HepG2 (cell line): ENCODE data around the gene NDUFS7. TPM values are rescaled to one million over a fixed set of nuclear protein-coding genes. Genes with fewer than 3 reads are reported as not detected.
A peak's percentile ranks its signal among the peaks of the same experiment; 100 is the strongest.

Source experiments
- ATAC-seq: fragments of 200-7000 bp; cut with Tn5 transposase; 3 replicates; pipeline ENCODE4 v1.9.1; 2020; ENCODE audit warnings: mild to moderate bottlenecking, moderate library complexity
- BruUV-seq: library from RNA; stranded (reverse); fragments of 400-500 nt; replicated peaks from 2 replicates; lab custom pipeline; 2021; lab: Mats Ljungman, UMichigan
- CTCF ChIA-PET: fragments of 300-600 bp; formaldehyde crosslinking; extraction: SDS; loops from one replicate; lab custom pipeline; 2021; ENCODE audit warnings: low total read pairs, inconsistent platforms, low intra/inter-chr PET ratio; lab: Yijun Ruan, JAX
- POLR2A ChIA-PET: fragments of 350-600 bp; sonication (Branson Sonifier 250); formaldehyde crosslinking; loops from one replicate; lab custom pipeline; 2020; ENCODE audit warnings: antibody characterized with exemption, inconsistent platforms; lab: Yijun Ruan, JAX
- DNase-seq: peaks from one replicate; pipeline ENCODE4 v3.0.0-alpha.2; 2015; ENCODE audit warnings: low spot score
- FAIRE-seq: peaks from 3 replicates; lab custom pipeline; 2011; peaks lifted over from hg19 to GRCh38; lab: Jason Lieb, UNC
- H2AFZ ChIP-seq: one replicate; pipeline ENCODE4 v1.6.1; 2011; ENCODE audit warnings: low read length, inconsistent platforms
- H3K27ac ChIP-seq: fragments of 300-600 bp; 3 replicates; pipeline ENCODE4 v1.8.0; 2011; ENCODE audit warnings: mixed run types, mild to moderate bottlenecking, mixed read lengths, low read length, inconsistent platforms; ENCODE audit not compliant: insufficient read depth; ENCODE audit errors: extremely low read length
- H3K27me3 ChIP-seq, 2 experiments: fragments of 200-600 bp in 1 of 2; 2 replicates in 1 of 2; 3 replicates in 1 of 2; pipeline versions ENCODE4 v1.6.0 to v1.8.0; 2011; ENCODE audit warnings: low read length in 2 of 2, mild to moderate bottlenecking in 2 of 2, moderate library complexity in 2 of 2, inconsistent platforms in 1 of 2; ENCODE audit not compliant: insufficient read depth in 2 of 2, control insufficient read depth in 1 of 2
- H3K36me3 ChIP-seq, 2 experiments: fragments of 200-600 bp in 1 of 2; replicated peaks in 1 of 2; 2 replicates in 1 of 2; 3 replicates in 1 of 2; pipeline versions ENCODE4 v1.5.1 to v1.8.0; 2011; ENCODE audit warnings: low read length in 2 of 2, inconsistent platforms in 1 of 2; ENCODE audit not compliant: insufficient read depth in 2 of 2, control insufficient read depth in 1 of 2
- H3K4me1 ChIP-seq: 2 replicates; pipeline ENCODE4 v1.5.1; 2012; ENCODE audit warnings: low read length, inconsistent platforms; ENCODE audit not compliant: insufficient read depth
- H3K4me2 ChIP-seq: 2 replicates; pipeline ENCODE4 v1.6.0; 2011; ENCODE audit warnings: low read depth, low read length, inconsistent platforms
- H3K4me3 ChIP-seq, 3 experiments: fragments of 200-600 bp in 1 of 3; sonication (generic), shearing (Covaris generic) in 1 of 3; replicated peaks in 1 of 3; 2 replicates each; pipeline ENCODE4 v1.5.1; 2011 to 2016; ENCODE audit warnings: low read length in 3 of 3, inconsistent platforms in 2 of 3, low read depth in 2 of 3, mild to moderate bottlenecking in 2 of 3, control low read depth in 1 of 3, mixed read lengths in 1 of 3; ENCODE audit not compliant: insufficient read depth in 1 of 3
- H3K79me2 ChIP-seq: one replicate; pipeline ENCODE4 v1.6.1; 2011; ENCODE audit warnings: low read length, inconsistent platforms; ENCODE audit not compliant: insufficient read depth
- H3K9ac ChIP-seq: 2 replicates; pipeline ENCODE4 v1.6.0; 2011; ENCODE audit warnings: mild to moderate bottlenecking, low read depth, low read length, inconsistent platforms; ENCODE audit not compliant: insufficient read depth
- H3K9me3 ChIP-seq: 2 replicates; pipeline ENCODE4 v1.5.1; 2012; ENCODE audit warnings: mild to moderate bottlenecking, low read length
- H4K20me1 ChIP-seq: 2 replicates; pipeline ENCODE4 v1.6.0; 2011; ENCODE audit warnings: inconsistent platforms, mild to moderate bottlenecking, low read length, moderate library complexity; ENCODE audit not compliant: insufficient read depth
- DNMT1 ChIP-seq: sonication (generic); formaldehyde crosslinking; IDR thresholded peaks from 2 replicates; pipeline ENCODE4 v1.5.1; 2020; ENCODE audit warnings: mild to moderate bottlenecking, missing genetic modification reagents
- DPF2 ChIP-seq: sonication (generic); formaldehyde crosslinking; IDR thresholded peaks from 2 replicates; pipeline ENCODE4 v1.4.0; 2020; ENCODE audit warnings: mild to moderate bottlenecking, low read depth, missing genetic modification reagents, borderline replicate concordance
- FOSL2 ChIP-seq: sonication (generic); formaldehyde crosslinking; IDR thresholded peaks from 2 replicates; pipeline ENCODE4 v1.4.0; 2020; ENCODE audit warnings: missing genetic modification reagents
- LCORL ChIP-seq, 2 experiments: fragments of 450-650 bp in 1 of 2; sonication (generic) in 1 of 2; formaldehyde crosslinking in 1 of 2; IDR thresholded peaks; 2 replicates each; pipeline versions ENCODE4 v1.5.0 to v1.6.1; 2017 to 2020; ENCODE audit warnings: antibody characterized with exemption in 1 of 2, missing genetic modification reagents in 1 of 2
- PITX1 ChIP-seq: sonication (generic); formaldehyde crosslinking; IDR thresholded peaks from 2 replicates; pipeline ENCODE4 v1.5.1; 2020; ENCODE audit warnings: mild to moderate bottlenecking, missing genetic modification reagents
- PPARG ChIP-seq: conservative IDR thresholded peaks from 2 replicates; pipeline ENCODE4 v1.6.1; 2016; ENCODE audit warnings: missing biosample characterization, missing genetic modification reagents
- SALL2 ChIP-seq: sonication (generic); formaldehyde crosslinking; IDR thresholded peaks from 2 replicates; pipeline ENCODE4 v1.8.1; 2023; ENCODE audit warnings: mild to moderate bottlenecking, missing genetic modification reagents, inconsistent platforms
- ZBTB42 ChIP-seq: sonication (generic); formaldehyde crosslinking; IDR thresholded peaks from 2 replicates; pipeline ENCODE4 v1.5.0; 2020; ENCODE audit warnings: mild to moderate bottlenecking, missing genetic modification reagents
- ZNF225 ChIP-seq: sonication (generic); formaldehyde crosslinking; IDR thresholded peaks from 2 replicates; pipeline ENCODE4 v1.4.0; 2020; ENCODE audit warnings: mild to moderate bottlenecking, missing genetic modification reagents
- ZNF317 ChIP-seq: sonication (generic); formaldehyde crosslinking; IDR thresholded peaks from 2 replicates; pipeline ENCODE4 v1.5.0; 2020; ENCODE audit warnings: mild to moderate bottlenecking, missing genetic modification reagents
- WGBS: methylation state at CpG from one replicate; pipeline ENCODE4 v1.1.6; 2017; ENCODE audit warnings: low lambda C conversion rate; 5-methylcytosine and 5-hydroxymethylcytosine counted together
- in situ Hi-C: cut with HindIII; loops from 2 replicates; pipeline ENCODE4 v1.10.0; 2017; ENCODE audit warnings: low pct_unique_long_range_greater_than_20kb; ENCODE audit not compliant: extremely low pct_ligation_motif_present
- intact Hi-C: fragments of 100-400 bp; cut with micrococcal nuclease; formaldehyde crosslinking; loops from one replicate; pipeline ENCODE4 v1.10.0; 2022; ENCODE audit not compliant: unreplicated experiment
- polyA plus RNA-seq, 8 experiments: library from polyadenylated mRNA; depleted of rRNA in 3 of 8; stranded (reverse) in 7 of 8; unstranded in 1 of 8; fragments of >200 nt; fragmentation: Illumina TruSeq in 4 of 8; extraction: Trizol in 4 of 8; gene quantifications; 2 replicates each; pipeline versions ENCODE4 v1.2.1 to v1.2.3, GENCODE V29; 2011 to 2016; ENCODE audit warnings: low read depth in 4 of 8, missing spikeins in 1 of 8, mixed read lengths in 1 of 8; ENCODE audit not compliant: insufficient read depth in 1 of 8
- total RNA-seq, 5 experiments: library from RNA; depleted of rRNA; stranded (reverse); fragments of >200 nt; fragmentation: Illumina TruSeq; extraction: Trizol; gene quantifications; 2 replicates each; pipeline ENCODE4 v1.2.3, GENCODE V29; 2016; ENCODE audit warnings: low read depth in 1 of 5
- TF ChIP-seq, protein P1 (sequence below): sonication (generic); formaldehyde crosslinking; IDR thresholded peaks from 2 replicates; pipeline ENCODE4 v1.8.1; 2023; ENCODE audit warnings: mild to moderate bottlenecking, moderate library complexity, missing genetic modification reagents
- TF ChIP-seq, protein P2 (sequence below): sonication (generic); formaldehyde crosslinking; IDR thresholded peaks from 2 replicates; pipeline ENCODE4 v1.4.0; 2020; ENCODE audit warnings: mild to moderate bottlenecking, missing genetic modification reagents
- TF ChIP-seq, protein P3 (sequence below): sonication (generic); formaldehyde crosslinking; IDR thresholded peaks from 2 replicates; pipeline ENCODE4 v1.5.1; 2020; ENCODE audit warnings: mild to moderate bottlenecking, moderate library complexity, missing genetic modification reagents
- TF ChIP-seq, protein P4 (sequence below): sonication (generic); formaldehyde crosslinking; IDR thresholded peaks from 2 replicates; pipeline ENCODE4 v1.4.0; 2020; ENCODE audit warnings: mild to moderate bottlenecking, low read depth, missing genetic modification reagents

Gene NDUFS7
- total and polyA plus RNA-seq, 2 of the 13 experiments (the other 11 are each of a cell fraction or from before 2014, with no cell fraction given), result 34.3 to 66.9 TPM

DNA sequence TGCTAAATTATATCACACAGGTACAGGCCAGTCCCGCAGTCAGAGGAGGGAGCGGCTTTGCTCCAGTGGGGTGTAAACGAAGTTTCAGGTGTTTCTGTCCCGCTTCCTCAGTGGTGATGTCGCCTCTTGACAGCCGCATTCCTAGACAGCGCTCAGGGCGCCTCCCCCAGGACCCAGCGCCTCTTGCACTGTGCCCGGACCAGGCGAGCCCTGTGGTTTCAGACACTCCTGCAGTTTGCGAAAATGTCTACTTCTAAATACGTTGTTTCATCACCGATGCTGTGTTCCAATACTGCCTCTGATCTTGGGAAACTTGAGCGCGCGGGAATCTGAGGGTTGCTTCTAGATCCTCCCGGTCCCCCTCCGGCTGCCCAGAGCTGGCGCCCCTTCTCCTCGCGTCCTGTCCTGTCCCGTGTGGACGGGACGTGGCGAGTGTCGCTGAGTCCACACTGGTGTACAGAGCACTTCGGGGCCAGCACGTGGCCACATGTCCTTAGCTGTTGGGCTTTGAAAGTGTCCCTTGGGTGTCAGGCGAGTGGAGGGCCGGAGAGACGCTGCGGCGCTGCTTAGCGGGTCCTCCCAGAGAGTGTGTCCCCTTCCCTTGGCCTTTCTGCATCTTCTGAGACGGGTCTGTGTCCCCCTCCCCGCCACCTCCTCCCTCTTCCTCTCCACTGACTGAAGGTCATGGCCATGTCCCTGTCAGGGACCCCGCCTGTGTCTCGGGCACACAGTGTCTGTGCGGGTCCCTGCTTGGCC is 39.9 kb downstream of the NDUFS7 start (continued):
- TF ChIP-seq, protein P1, sequence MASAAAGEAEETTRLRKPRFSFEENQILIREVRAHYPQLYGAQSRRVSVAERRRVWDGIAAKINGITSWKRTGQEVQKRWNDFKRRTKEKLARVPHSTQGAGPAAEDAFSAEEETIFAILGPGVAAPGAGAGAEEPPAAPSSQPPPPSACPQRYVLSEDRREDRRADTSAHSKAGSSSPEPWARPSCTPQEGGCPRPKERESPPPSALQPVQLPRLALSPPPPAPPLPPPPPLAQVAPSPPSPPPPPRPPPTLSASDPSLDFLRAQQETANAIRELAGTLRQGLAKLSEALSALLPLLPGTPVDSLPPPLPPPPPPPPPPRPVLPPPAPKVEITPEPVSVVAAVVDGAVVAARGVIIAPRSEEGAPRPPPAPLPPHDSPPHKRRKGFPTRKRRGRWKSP, result 0 out of 2 replicates have a peak, but pooled peaks have one; percentile 28
- TF ChIP-seq, protein P2, sequence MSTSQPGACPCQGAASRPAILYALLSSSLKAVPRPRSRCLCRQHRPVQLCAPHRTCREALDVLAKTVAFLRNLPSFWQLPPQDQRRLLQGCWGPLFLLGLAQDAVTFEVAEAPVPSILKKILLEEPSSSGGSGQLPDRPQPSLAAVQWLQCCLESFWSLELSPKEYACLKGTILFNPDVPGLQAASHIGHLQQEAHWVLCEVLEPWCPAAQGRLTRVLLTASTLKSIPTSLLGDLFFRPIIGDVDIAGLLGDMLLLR (CRISPR knock-in tag), result 0 out of 2 replicates have a peak, but pooled peaks have one; percentile 17

DNA sequence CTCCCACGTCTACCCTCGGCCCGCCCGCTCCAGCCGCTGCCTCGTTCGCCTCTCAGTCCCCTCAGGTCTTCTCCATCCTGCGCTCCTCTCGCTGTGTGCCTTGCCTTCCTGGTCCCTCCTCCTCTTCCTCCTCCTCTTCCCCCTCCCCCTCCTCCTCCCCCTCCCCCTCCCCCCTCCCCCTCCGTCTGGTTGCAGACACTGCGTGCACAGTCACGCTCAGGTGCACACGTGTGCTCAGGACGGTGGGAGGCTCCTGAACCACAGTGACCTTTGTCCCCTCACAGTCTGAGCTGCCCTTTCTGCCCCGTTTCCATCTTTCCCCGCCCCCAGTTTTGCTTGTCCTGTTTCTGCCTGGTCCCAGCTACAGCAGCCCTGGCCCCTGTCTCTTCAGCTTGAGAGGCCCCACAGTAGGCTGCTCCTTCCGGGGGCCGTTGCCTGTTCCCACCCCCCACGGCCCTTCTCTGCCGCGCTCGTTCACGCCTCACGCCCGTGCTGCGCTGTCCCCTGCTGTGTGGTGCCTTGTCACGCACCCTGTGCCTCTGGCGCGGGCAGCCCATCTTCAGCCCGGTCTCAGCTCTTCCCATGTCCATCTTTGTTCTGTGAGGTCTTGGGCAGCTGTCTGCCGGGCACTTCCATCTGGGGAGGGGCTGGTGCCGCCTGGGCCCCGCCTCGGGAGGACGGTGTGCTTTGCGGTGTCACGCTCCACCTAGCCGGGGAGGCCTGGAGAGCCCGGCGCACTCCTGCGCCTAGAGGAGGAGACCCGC is 40.7 kb downstream of the NDUFS7 start:
- ATAC-seq (peak; percentile 81), DNase-seq (peak; percentile 88)
- peaks cover 19% of the 10 kb centered on the region for H4K20me1 ChIP-seq
- TF ChIP-seq DNMT1 (CRISPR knock-in tag) (0 out of 2 replicates have a peak, but pooled peaks have one; percentile 23), SALL2 (CRISPR knock-in tag) (0 out of 2 replicates have a peak, but pooled peaks have one; percentile 38), LCORL (IDR thresholded peaks at IDR 0.05) (no peak), LCORL (CRISPR knock-in tag; IDR thresholded peaks at IDR 0.05) (peak; percentile 82; the same call in 1 of the 2 replicates), PITX1 (CRISPR knock-in tag) (0 out of 2 replicates have a peak, but pooled peaks have one; percentile 24), FOSL2 (CRISPR knock-in tag) (peak; percentile 33; the same call in 1 of the 2 replicates), ZNF225 (peak; percentile 48; the same call in 1 of the 2 replicates), PPARG (CRISPR knock-in tag) (0 out of 2 replicates have a peak, but pooled peaks have one; percentile 21), ZBTB42 (CRISPR knock-in tag) (no peak), DPF2 (CRISPR knock-in tag) (peak; percentile 51), ZNF317 (CRISPR knock-in tag) (peak; percentile 94)
- TF ChIP-seq, protein P3, sequence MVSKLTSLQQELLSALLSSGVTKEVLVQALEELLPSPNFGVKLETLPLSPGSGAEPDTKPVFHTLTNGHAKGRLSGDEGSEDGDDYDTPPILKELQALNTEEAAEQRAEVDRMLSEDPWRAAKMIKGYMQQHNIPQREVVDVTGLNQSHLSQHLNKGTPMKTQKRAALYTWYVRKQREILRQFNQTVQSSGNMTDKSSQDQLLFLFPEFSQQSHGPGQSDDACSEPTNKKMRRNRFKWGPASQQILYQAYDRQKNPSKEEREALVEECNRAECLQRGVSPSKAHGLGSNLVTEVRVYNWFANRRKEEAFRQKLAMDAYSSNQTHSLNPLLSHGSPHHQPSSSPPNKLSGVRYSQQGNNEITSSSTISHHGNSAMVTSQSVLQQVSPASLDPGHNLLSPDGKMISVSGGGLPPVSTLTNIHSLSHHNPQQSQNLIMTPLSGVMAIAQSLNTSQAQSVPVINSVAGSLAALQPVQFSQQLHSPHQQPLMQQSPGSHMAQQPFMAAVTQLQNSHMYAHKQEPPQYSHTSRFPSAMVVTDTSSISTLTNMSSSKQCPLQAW (CRISPR knock-in tag), result peak; percentile 77
- TF ChIP-seq, protein P4, sequence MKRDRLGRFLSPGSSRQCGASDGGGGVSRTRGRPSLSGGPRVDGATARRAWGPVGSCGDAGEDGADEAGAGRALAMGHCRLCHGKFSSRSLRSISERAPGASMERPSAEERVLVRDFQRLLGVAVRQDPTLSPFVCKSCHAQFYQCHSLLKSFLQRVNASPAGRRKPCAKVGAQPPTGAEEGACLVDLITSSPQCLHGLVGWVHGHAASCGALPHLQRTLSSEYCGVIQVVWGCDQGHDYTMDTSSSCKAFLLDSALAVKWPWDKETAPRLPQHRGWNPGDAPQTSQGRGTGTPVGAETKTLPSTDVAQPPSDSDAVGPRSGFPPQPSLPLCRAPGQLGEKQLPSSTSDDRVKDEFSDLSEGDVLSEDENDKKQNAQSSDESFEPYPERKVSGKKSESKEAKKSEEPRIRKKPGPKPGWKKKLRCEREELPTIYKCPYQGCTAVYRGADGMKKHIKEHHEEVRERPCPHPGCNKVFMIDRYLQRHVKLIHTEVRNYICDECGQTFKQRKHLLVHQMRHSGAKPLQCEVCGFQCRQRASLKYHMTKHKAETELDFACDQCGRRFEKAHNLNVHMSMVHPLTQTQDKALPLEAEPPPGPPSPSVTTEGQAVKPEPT (CRISPR knock-in tag), result 0 out of 2 replicates have a peak, but pooled peaks have one; percentile 52

More for the DNA sequence above, 40.7 kb downstream of the NDUFS7 start:
- POLR2A ChIA-PET, result interaction anchor here (0.8 to 2.1 kb wide), 11 partner anchors 8 to 155 kb away, joined by 3 to 15 read pairs (median 4); partner anchors contain the start of gene CIRBP
- Histone ChIP-seq H3K36me3 (peaks cover 29 to 77% of the 10 kb centered on the region in 2 experiments), H3K4me3 (peak overlapping the region in 1 of 3 experiments; percentile 25; a peak in 2 of 6 replicates), H2AFZ (no peak overlapping the region), H3K27ac (peak overlapping the region; percentile 80), H3K27me3 (no peaks in the 10 kb centered on the region), H3K79me2 (peaks cover 40% of the 10 kb centered on the region), H3K9ac (peak overlapping the region; percentile 57), H3K9me3 (no peaks in the 10 kb centered on the region), H3K4me1 (peaks cover 41% of the 10 kb centered on the region), H3K4me2 (peak overlapping the region; percentile 65)
- intact Hi-C loops (no loop called here), in situ Hi-C loops (no loop called here)
- CTCF ChIA-PET, result no interaction called here
- peak; percentile 75 for FAIRE-seq
- BruUV-seq, result no TSS peak
- WGBS, result 41% methylated on average over 37 of the region's 42 CpGs
